T-helper 2 cell treated with Interferon-gamma antibody and Interleukin-4, amounts not matched to agents 5 μg/mL and 100 μg/mL, for 36 hours (primary cell): Measurements from ENCODE around the gene S1PR4.
"Not testable (repeated sequence)": the region's sequence is repeated elsewhere in the genome, so short reads cannot be mapped to it uniquely, and the experiment has no call there.

Experiments
- DNase-seq: peaks from one replicate; pipeline ENCODE4 v3.0.0; 2021; ENCODE audit warnings: low spot score
- H3K27ac Mint-ChIP-seq: one replicate; pipeline ENCODE4 v1.8.0; 2021; ENCODE audit warnings: mild to moderate bottlenecking, mixed read lengths
- H3K27me3 Mint-ChIP-seq: one replicate; pipeline ENCODE4 v1.8.0; 2021; ENCODE audit warnings: low read depth, mixed read lengths
- H3K36me3 Mint-ChIP-seq: one replicate; pipeline ENCODE4 v1.8.0; 2021; ENCODE audit warnings: low read depth, mixed read lengths
- H3K4me1 Mint-ChIP-seq: one replicate; pipeline ENCODE4 v1.8.0; 2021; ENCODE audit warnings: low read depth, mixed read lengths
- H3K4me3 Mint-ChIP-seq: one replicate; pipeline ENCODE4 v1.8.0; 2022; ENCODE audit warnings: mild to moderate bottlenecking, moderate library complexity, mixed read lengths
- H3K9me3 Mint-ChIP-seq: one replicate; pipeline ENCODE4 v1.8.0; 2021; ENCODE audit warnings: mixed read lengths

Gene S1PR4

GRCh38 chr19:3190921-3191805, 12.6 kb downstream of the S1PR4 start:
- Mint-ChIP-seq H3K4me3 (no peak overlapping the region), H3K27me3 (no peaks in the 10 kb centered on the region), H3K27ac (peak overlapping the region; percentile 45), H3K4me1 (peaks cover 20% of the 10 kb centered on the region), H3K36me3 (peaks cover 19% of the 10 kb centered on the region), H3K9me3 (no peaks in the 10 kb centered on the region)
- DNase-seq, result no peak

GRCh38 chr19:3191806-3192104, 13.2 kb downstream of the S1PR4 start:
- not testable (repeated sequence) for H3K27me3 Mint-ChIP-seq, H3K9me3 Mint-ChIP-seq, H3K4me3 Mint-ChIP-seq, DNase-seq, H3K27ac Mint-ChIP-seq
- peaks cover 17% of the 10 kb centered on the region for H3K36me3 Mint-ChIP-seq
- H3K4me1 Mint-ChIP-seq, result peaks cover 16% of the 10 kb centered on the region

- H3K27ac Mint-ChIP-seq, result no peak overlapping the region
- no peak for DNase-seq
- no peaks in the 10 kb centered on the region for H3K27me3 Mint-ChIP-seq
- no peak overlapping the region for H3K4me3 Mint-ChIP-seq
- no peaks in the 10 kb centered on the region for H3K9me3 Mint-ChIP-seq
- peaks cover 15% of the 10 kb centered on the region for H3K36me3 Mint-ChIP-seq
- peaks cover 12% of the 10 kb centered on the region for H3K4me1 Mint-ChIP-seq
Measured at GRCh38 chr19:3192228-3192635, 13.7 kb downstream of the S1PR4 start.

GRCh38 chr19:3192684-3193083, 14.1 kb downstream of the S1PR4 start:
- H3K27me3 Mint-ChIP-seq, result no peaks in the 10 kb centered on the region
- DNase-seq, result no peak
- no peak overlapping the region for H3K27ac Mint-ChIP-seq
- H3K36me3 Mint-ChIP-seq, result peaks cover 15% of the 10 kb centered on the region
- H3K4me1 Mint-ChIP-seq, result peaks cover 12% of the 10 kb centered on the region
- H3K4me3 Mint-ChIP-seq, result no peak overlapping the region
- no peaks in the 10 kb centered on the region for H3K9me3 Mint-ChIP-seq

GRCh38 chr19:3193256-3194105, 14.9 kb downstream of the S1PR4 start:
- Mint-ChIP-seq H3K4me1 (peaks cover 7% of the 10 kb centered on the region), H3K27me3 (no peaks in the 10 kb centered on the region)

GRCh38 chr19:3194106-3195087, 15.8 kb downstream of the S1PR4 start:
- Mint-ChIP-seq H3K36me3 (peaks cover 11% of the 10 kb centered on the region), H3K27me3 (no peaks in the 10 kb centered on the region), H3K4me1 (no peaks in the 10 kb centered on the region), H3K4me3 (no peak overlapping the region), H3K27ac (no peak overlapping the region), H3K9me3 (no peaks in the 10 kb centered on the region)
- DNase-seq, result no peak

More at GRCh38 chr19:3193256-3194105, 14.9 kb downstream of the S1PR4 start:
- DNase-seq, result no peak
- no peak overlapping the region for H3K27ac Mint-ChIP-seq
- H3K9me3 Mint-ChIP-seq, result no peaks in the 10 kb centered on the region
- no peak overlapping the region for H3K4me3 Mint-ChIP-seq
- peaks cover 11% of the 10 kb centered on the region for H3K36me3 Mint-ChIP-seq

- H3K4me3 Mint-ChIP-seq, result no peak overlapping the region
- no peaks in the 10 kb centered on the region for H3K4me1 Mint-ChIP-seq
- no peak overlapping the region for H3K27ac Mint-ChIP-seq
- no peaks in the 10 kb centered on the region for H3K9me3 Mint-ChIP-seq
- H3K36me3 Mint-ChIP-seq, result peaks cover 11% of the 10 kb centered on the region
- no peak for DNase-seq
- H3K27me3 Mint-ChIP-seq, result no peaks in the 10 kb centered on the region
Measured at GRCh38 chr19:3196064-3196932, 17.7 kb downstream of the S1PR4 start.

- H3K9me3 Mint-ChIP-seq, result no peaks in the 10 kb centered on the region
- DNase-seq, result no peak
- peaks cover 11% of the 10 kb centered on the region for H3K36me3 Mint-ChIP-seq
- no peaks in the 10 kb centered on the region for H3K27me3 Mint-ChIP-seq
- no peak overlapping the region for H3K27ac Mint-ChIP-seq
- H3K4me3 Mint-ChIP-seq, result no peak overlapping the region
- H3K4me1 Mint-ChIP-seq, result no peaks in the 10 kb centered on the region
Measured at GRCh38 chr19:3196933-3197205, 18.3 kb downstream of the S1PR4 start.

GRCh38 chr19:3198901-3199700, 20.5 kb downstream of the S1PR4 start:
- no peak overlapping the region for H3K27ac Mint-ChIP-seq

GRCh38 chr19:3201072-3201700, 22.6 kb downstream of the S1PR4 start:
- no peak overlapping the region for H3K27ac Mint-ChIP-seq

More at GRCh38 chr19:3198901-3199700, 20.5 kb downstream of the S1PR4 start:
- H3K9me3 Mint-ChIP-seq, result no peaks in the 10 kb centered on the region
- no peaks in the 10 kb centered on the region for H3K4me1 Mint-ChIP-seq
- H3K27me3 Mint-ChIP-seq, result no peaks in the 10 kb centered on the region
- H3K36me3 Mint-ChIP-seq, result peaks cover 11% of the 10 kb centered on the region
- H3K4me3 Mint-ChIP-seq, result no peak overlapping the region
- no peak for DNase-seq

GRCh38 chr19:3201911-3202310, 23.3 kb downstream of the S1PR4 start:
- peaks cover 1% of the 10 kb centered on the region for H3K36me3 Mint-ChIP-seq

More at GRCh38 chr19:3201072-3201700, 22.6 kb downstream of the S1PR4 start:
- H3K36me3 Mint-ChIP-seq, result peaks cover 1% of the 10 kb centered on the region
- no peaks in the 10 kb centered on the region for H3K27me3 Mint-ChIP-seq
- H3K4me1 Mint-ChIP-seq, result no peaks in the 10 kb centered on the region
- no peak overlapping the region for H3K4me3 Mint-ChIP-seq
- no peaks in the 10 kb centered on the region for H3K9me3 Mint-ChIP-seq
- DNase-seq, result no peak

GRCh38 chr19:3202346-3202745, 23.8 kb downstream of the S1PR4 start:
- DNase-seq, result no peak
- H3K36me3 Mint-ChIP-seq, result peaks cover 1% of the 10 kb centered on the region
- no peak overlapping the region for H3K4me3 Mint-ChIP-seq

More at GRCh38 chr19:3201911-3202310, 23.3 kb downstream of the S1PR4 start:
- H3K27ac Mint-ChIP-seq, result no peak overlapping the region
- no peak overlapping the region for H3K4me3 Mint-ChIP-seq
- no peaks in the 10 kb centered on the region for H3K27me3 Mint-ChIP-seq
- no peaks in the 10 kb centered on the region for H3K9me3 Mint-ChIP-seq
- no peak for DNase-seq
- H3K4me1 Mint-ChIP-seq, result no peaks in the 10 kb centered on the region

More at GRCh38 chr19:3202346-3202745, 23.8 kb downstream of the S1PR4 start:
- Mint-ChIP-seq H3K27me3 (no peaks in the 10 kb centered on the region), H3K9me3 (no peaks in the 10 kb centered on the region), H3K27ac (no peak overlapping the region), H3K4me1 (no peaks in the 10 kb centered on the region)
